NCI-H146 treated with DMSO at 0.1 percent for 48 hours (cell line): ENCODE data around the gene EFTUD2.

Source experiments
- DNase-seq: peaks from one replicate; lab custom pipeline; 2025; ENCODE audit not compliant: unreplicated experiment; lab: John Stamatoyannopoulos, UW

Gene EFTUD2

DNA sequence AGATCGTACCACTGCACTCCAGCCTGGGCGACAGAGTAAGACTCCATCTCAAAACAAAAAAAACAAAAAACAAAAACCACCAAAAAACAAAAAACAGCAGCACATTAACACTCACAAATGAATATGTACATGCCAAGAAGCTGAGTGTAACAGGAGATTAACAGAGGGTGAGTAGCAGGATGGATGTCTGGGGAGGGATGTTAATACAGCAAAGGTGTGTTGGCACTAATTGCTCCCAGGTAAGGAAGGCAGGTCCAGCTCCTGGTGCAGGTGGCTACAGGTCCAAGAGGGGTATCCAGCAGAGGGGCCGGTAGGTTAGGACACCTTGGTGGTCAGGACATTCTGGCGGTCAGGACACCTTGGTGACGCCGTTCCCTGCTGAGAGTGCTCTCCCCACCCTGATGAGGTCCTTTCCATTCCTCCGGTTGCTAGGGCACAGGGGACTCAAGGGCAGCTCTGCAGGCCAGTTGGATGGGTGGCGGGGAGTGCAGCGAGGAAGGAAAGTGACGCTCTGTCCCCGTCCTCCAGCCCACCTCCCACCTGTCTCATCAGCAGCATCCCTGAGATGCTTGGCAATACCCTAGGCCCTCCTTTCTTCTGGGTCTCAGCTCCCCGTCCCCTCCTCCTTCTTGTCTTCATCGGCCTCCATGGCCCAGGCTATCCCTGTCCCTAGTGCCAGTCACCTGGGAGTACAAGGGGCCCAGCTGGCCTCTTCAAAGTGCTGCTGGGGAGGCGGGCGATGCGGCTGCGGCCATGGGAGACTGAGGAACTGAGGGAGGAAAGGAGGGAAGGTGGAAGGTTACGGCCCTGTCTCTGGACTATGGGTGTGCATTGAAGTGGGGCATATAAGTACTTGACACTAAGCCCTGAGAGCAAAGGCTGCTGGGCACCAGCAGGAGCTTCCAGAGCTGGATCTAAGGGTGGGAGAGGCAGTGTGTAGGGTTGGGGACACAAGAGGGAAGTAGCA, 26.8 kb upstream of the EFTUD2 start:
- DNase-seq: no peak

DNA sequence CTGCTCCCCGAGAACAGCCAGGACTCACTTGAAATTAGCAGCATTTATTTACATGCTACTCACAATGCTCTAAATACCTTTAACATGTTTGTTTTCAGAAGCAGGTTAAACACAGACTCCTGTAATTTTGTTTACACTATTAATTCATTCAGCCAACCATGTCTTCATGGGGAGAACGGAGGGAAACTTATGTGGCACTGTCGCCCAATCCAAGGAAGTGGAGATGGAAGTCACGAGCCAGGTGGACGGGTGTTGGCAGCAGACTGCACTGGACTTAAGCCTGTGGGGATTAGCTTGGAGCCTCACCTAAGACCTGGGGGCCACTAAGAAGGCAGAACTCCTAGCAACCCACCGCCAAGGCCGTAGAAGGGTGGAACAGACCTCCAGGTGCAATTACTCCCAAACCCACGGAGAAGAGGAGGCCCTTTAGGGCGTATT, 24.9 kb upstream of the EFTUD2 start:
- DNase-seq: no peak

DNA sequence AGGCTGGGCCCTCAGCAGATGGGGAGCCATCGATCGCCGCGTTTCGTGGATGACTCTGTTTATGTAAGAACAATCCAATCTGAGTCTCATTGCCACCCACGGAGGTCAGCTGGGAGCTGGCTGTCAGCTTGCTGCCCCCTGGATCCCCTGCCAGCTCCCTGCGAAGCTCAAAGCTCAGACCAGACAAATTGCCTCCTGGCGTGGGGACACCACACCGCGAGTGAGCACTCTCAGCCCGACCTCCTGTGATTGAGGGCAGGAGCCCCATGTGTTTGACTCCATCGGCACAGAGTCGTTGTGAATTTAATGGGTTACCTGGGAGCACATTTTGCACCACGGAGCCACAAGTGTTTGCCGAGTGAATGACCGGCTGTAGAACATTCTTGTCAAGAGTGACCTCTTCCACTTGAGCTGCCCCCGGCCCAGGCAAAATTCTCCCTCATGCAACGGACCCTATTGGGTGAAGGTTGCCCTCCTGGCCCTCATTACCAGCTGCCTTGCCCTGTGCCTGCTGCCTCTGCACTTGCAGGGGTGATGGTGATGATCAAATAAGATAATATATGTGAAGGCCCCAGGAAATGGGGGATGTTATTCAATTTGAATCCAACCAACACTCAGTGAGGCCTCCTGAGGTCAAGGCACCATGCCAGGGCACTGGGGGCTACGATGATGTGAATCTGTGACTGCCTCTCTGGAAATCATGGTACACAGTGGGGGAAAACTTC, 23.7 kb upstream of the EFTUD2 start:
- DNase-seq: no peak

DNA sequence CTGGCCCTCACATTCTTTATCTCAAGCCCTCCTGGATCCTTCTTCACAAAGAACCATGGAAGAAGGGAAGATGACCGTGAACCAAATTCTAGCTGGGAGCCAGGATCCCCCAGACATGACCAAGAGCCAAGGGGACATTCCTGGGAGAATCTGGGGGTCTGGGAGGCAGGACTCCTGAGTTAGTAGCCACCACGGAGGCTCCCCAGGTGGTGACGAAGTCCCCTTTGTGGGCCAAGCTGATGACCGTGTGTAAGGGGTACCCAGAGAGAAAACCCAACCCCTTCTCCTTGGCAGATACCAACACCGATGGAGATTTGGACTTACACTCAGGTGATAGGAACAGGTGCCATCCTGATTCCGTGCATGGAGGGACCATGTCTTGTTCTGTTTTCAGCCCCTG, 22.9 kb upstream of the EFTUD2 start:
- DNase-seq: no peak

DNA sequence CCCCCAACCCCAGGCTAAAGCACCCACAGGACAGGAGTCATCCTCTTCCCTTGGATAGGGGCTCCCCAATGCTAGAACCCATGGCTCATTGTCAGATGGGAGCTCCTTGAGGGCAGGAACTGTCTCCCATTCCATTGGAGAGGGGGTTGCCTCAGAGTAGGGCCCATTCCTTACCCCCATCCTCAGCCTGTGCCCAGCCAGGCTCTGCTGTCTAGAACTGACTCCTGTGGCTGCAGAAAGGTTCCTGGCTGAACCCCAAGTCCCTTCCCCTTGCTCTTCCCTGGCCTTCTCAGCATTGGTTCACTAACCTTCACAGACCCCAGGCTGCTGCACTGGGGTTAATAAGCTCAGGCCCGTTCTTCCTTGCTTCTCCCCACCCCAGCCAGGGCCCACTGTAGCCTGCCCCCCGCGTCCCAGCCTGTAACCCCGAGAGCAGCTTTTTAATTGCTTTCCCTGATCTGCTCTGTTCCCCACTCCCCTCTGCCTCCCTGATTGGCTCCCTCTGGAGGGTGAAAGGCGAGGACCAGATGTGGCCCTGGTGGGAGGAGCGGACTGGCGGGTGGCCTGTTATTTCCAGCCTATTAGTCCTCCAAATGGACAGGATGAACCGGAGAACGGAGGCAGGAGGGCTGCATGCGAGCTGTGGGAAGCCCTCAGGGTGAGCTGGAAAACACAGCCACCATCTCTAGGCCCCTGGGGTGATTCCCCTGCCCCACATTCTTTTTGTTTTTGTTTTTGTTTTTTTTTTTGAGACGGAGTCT, 22.1 kb upstream of the EFTUD2 start:
- DNase-seq: no peak

DNA sequence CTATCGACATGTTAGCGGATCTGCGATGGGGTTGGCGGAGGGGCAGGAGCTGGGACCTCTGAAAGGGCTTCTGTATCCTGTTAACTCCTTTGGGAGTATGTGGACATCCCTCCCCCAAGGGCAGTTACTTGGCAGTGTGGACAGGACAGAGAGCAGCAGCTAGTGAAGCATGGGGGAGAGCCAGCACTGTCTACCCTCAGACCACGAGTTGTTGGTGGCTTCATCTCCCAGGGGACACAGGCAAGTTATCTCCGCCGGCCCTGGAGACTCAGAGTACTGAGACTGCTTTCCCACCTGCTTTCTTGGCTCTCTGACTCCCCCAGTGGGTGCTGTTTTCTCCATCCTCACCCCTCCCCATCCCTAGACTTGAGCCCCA, 21.3 kb upstream of the EFTUD2 start:
- DNase-seq: no peak

DNA sequence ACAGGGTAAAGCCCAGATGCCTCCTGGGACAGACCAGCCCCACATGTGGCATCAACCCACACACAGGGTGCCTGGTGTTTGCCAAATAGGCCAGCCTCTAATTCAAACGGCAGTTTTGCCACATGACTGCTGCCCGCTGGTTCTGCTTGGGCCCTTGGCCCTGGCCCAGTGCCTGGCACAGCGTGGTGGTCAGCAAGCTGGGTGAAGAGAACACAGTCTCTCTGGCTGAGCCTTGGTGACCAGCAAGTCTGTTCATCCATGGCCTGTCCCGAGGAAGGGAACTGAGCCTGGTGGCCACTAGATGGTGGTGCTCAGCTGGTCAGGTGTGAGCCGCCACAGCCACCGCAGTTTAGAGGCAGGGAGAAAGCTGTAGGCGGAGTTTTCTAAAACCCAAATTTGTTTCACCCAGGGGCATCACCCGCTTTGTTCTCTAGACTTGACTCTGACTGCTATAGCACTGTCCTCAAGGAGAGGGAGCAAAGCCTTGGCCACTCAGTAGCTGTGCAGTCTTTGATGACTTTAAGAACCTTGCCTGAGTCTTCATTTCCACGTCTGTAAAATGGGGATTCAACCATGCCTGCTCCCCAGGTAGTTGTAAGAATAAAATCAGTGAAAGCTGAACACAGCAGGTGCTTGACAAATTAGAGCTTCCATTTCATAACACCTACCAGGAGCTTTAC, 20.8 kb upstream of the EFTUD2 start:
- peak; percentile 58 for DNase-seq

DNA sequence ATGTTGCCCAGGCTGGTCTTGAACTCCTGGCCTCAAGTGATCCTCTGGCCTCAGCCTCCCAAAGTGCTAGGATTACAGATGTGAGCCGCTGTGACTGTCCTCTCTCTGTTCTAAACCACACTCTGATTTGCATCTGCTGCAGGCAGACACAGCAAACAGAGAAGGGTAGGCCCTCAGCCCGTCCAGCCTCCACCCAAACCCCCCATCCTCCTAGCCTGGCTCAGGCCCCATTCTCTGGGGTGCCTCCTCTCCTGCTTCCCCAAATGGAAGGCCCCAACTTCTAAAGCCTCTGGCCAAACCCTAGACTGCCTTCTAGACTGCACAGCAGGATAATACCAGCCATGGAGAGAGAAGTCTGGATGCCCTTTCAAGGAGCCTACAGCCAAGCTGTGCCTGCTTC, 20.2 kb upstream of the EFTUD2 start:
- DNase-seq: no peak

DNA sequence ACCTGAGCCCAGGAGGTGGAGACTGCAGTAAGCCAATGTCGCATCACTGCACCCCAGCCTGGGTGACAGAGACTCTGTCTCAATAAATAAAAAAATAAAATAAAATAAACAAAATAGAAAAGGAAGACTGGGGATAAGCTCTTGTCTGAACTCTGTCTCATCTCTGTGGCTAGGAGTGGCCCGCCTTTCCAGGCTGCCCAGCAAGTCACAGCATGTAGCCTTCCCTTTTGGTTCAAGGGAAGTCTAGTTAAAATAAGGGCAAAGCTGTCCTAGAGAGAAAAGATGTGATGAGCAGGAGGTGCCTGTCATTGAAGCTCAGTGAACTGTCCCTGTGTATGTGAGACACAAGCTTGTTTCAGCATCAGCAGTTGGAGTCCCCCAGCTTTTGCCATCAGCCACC, 18.8 kb upstream of the EFTUD2 start:
- no peak for DNase-seq

DNA sequence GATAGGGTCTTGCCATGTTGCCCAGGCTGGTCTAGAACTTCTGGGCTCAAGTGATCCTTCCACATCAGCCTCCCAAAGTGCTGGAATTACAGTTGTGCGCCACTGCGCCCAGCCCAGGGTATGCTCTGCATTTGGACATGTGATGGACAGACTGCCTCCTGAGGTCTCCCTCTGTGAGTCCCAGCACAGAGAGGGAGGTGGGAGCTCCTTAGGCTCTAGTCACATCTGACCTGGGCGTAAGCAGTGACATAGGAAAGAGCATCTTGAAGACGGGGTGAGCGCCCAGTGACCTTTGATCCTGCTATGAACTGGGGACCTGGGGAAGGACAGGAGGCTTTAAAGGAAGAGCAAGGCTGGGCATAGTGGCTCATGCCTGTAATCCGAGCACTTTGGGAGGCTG, 18.2 kb upstream of the EFTUD2 start:
- DNase-seq: no peak

DNA sequence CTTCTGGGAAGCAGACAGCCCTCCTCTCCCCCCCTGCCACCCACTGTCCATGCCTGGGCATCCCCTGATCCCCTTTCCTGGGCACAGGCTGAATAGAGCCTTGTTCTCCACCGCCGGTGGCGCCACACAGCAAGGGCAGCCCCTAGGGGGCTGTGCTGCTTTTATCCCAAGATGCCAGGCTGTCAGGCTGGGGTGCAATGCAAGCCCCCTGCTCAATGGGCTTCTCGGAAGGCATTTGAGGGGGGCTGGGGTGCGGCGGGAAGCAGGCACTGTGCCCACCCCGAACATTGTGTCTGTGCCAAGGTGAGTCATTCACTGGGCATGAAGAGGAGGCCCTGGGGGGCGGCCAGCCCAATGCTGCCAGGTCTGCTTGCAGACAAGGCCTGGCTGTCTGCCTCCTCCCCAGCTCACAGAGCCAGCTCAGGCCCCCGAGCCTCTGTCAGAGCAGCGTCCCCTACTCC, 17.6 kb upstream of the EFTUD2 start:
- no peak for DNase-seq

DNA sequence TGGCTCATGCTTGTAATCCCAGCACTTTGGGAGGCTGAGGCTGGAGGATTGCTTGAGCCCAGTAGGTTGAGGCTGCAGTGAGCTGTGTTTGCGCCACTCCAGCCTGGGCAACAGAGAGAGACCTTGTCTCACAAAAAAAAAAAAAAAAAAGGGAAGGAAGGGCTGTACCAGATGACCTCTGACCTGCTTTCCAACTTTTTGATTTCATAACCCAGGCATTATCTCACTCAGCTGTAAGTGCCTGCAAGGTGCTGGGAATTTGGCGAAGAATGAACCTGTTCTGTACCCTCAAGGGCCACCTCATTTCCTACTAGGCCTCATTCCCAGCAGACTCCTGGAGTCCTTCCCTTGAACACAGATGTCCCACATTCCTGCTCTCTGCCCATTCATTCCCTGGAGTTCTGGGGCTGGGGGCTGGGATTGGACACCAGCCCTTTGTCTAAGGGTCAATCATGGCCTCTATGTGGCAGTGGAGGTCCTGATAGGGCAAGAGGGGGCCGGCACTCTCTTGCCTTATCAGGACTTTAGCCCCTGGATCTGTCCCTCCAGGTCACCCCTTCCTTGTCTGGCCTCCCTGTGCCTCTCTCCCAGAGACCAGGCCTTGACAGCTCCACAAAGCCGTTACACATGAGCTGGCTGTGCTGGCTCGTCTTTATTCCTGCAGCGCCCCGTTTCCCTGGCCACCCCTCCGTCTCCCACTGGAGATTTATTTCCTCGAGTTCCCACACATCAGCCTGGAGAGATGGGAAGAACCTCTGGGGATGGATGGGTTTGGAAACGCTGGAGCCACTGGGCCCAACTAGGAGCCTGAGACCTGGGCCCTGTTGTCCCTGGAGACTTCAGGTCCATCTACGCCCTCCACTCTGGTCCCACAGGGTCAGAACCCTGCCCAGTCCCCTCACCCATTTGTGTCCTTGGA, 16.9 kb upstream of the EFTUD2 start:
- DNase-seq: no peak

DNA sequence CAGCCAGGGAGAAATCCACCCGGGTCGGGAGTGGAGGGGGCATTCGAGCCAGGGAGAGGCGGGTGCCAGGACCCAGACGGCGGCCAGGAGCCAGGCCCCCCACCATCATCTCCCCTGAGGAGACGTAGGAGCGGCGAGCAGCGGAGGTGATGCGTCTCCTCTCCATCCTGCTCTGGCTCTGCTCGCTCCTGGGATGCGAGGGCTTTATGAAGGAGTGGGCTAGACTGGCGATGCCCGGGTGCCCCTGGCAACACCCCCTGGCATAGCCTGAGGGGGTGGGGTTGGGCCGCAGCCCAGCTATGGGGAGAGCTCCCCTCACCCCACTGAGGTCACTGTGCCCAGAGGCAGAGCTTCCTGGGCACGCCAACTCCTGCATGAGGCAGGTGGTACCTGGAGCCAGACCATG, 16.1 kb upstream of the EFTUD2 start, which contains the start of gene GFAP:
Gene GFAP, minus strand, starts transcription at position 180 of the 406 bp plus-strand sequence. Its CDS starts 14 bp downstream, at position 166.
- DNase-seq: no peak

DNA sequence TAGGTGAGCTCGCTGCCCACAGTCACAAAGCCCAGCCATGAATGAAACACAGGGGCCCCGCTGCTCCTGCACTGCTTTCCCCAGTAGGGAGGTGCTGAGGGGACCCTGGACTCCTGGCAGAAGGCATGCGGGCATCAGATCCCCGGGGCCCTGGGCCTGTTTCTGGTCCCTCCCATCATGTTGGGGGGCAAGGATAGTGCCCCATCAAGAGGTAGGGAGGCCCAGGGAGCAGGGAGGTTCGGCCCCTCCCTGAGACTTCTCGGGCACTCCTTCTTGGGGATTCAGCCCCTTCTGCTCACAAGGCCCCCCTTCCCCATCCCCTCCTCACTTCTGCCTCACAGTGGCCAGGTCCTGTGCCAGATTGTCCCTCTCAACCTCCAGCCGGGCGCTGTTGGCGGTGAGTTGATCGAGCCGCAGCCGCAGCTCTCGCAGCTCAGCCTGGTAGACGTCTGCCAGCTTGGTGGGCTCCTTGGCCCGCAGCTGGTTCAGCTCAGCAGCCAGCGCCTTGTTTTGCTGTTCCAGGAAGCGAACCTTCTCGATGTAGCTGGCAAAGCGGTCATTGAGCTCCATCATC, 15.5 kb upstream of the EFTUD2 start:
- DNase-seq: no peak

DNA sequence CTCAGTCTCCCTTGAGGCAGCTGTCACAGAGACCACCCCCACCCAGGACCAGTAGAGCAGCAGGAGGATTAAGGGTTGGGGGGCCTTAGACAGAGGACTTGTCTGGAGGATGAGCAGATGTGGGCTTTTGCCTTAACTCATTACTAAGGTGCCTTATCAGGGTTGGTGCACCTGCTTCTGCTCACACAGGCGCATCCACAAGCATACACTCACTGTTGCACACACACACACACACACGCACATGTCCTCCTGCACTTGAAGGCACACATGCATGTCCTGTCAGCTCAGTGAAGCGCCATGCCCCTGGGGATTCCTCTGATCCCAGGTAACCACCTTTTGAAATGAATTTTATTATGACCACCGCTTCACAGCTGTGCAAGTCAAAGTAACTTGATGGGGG, 14.9 kb upstream of the EFTUD2 start:
- peak; percentile 6 for DNase-seq

DNA sequence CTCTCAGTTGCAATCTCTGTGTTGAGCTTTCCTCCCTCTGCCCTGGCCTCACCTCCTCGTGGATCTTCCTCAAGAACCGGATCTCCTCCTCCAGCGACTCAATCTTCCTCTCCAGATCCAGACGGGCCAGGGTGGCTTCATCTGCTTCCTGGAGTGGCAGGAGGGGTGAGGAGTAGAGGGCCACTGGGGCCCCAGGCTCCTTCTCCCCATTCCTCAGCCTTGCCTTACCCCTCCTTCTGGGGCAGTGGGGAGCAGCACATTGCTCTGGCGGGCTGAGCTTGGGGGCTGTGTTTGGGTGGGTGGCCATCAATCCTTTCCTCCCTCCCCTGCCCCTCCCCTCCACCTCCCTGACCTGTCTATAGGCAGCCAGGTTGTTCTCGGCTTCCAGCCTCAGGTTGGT, 14.4 kb upstream of the EFTUD2 start:
- no peak for DNase-seq

DNA sequence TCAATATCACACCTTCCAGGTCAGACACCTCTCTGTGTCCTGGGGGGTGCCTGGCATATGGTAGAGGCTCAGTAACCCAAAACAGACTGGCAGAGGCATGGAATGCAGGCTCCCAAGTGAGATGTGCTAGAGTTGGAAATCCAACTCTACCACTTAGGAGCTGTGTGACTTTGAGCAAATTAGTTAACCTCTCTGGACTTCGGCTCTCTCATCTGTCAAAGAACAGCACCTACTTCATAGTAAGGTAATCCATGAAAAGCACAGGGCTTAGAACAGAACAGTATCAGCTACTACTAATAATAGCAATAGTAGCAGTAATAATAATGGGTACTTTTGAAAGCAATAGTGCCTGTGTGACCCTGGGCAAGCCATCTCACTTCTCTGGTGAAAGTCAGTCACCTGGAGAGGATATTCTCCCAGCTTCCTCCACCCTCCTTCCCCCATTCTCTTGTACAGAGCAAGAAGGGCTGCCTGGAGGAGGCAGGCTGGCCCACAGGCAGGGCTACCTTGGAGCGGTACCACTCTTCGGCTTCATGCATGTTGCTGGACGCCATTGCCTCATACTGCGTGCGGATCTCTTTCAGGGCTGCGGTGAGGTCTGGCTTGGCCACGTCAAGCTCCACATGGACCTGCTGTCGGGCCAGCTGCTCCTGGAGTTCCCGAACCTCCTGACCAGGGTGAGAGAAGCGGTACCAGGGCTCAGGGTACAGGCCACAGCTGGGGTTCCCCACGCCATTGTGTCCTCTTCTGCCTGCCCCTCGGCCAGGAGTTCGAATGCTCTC, 13.7 kb upstream of the EFTUD2 start:
- DNase-seq: no peak

DNA sequence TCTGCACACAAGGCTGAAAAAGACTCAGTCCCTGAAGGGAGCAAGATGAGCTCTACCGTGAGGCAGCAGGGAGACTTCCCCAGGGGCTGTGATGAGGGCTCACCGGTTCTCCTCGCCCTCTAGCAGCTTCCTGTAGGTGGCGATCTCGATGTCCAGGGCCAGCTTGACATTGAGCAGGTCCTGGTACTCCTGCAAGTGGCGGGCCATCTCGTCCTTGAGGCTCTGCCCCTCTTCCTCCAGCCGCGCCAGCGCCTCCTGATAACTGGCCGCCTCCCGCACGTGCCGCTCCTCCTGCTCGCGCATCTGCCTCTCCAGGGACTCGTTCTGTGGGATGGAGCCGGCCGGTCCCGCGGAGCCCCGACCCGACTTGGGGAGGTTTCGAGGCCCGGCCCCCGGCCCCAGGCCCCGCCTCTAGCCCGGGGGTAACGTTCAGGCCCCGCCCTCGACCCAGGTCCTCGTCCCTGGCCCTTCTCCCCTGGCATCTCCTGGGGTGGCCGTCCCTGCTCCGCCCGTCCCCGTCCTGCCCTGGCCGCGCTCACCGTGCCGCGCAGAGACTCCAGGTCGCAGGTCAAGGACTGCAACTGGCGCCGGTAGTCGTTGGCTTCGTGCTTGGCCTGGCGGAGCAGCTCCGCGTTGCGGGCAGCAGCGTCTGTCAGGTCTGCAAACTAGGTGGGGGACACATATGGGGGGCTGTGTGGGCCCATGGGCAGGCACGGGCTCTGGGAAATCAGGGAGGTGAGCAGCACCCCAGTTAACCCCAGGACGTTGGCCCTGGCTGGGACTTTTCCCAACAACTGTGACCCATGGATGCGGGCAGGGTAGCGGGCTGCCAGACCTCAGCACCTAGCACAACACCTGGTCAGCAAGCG, 12.1 kb upstream of the EFTUD2 start:
- peak; percentile 26 for DNase-seq
